Transverse colon (tissue), 4 donors: ENCODE results near the gene AGPAT1.

Experiments
- EP300 ChIP-seq: sonication (generic); formaldehyde crosslinking; IDR thresholded peaks from one replicate; pipeline ENCODE4 v1.6.1; 2017; ENCODE audit warnings: antibody characterized with exemption, low read depth
- POLR2A ChIP-seq: fragments of 450-650 bp; IDR thresholded peaks from one replicate; pipeline ENCODE4 v1.6.1; 2016; ENCODE audit warnings: antibody characterized with exemption, mild to moderate bottlenecking, moderate library complexity
- POLR2AphosphoS5 ChIP-seq, 3 donors: sonication (generic); formaldehyde crosslinking; IDR thresholded peaks; one replicate each; pipeline ENCODE4 v1.6.1; 2016; ENCODE audit warnings: antibody characterized with exemption in 3 of 3
- TF ChIP-seq, protein P1 (sequence below), 5 experiments: fragments of 200-600 bp in 3 of 5; fragments of 450-650 bp in 2 of 5; sonication (generic) in 3 of 5; IDR thresholded peaks; 1 replicate in 2 of 5; 2 replicates in 3 of 5; pipeline ENCODE4 v1.5.1; 2016 to 2017; ENCODE audit warnings: antibody characterized with exemption in 5 of 5, inconsistent platforms in 3 of 5, mild to moderate bottlenecking in 2 of 5, moderate library complexity in 1 of 5

DNA sequence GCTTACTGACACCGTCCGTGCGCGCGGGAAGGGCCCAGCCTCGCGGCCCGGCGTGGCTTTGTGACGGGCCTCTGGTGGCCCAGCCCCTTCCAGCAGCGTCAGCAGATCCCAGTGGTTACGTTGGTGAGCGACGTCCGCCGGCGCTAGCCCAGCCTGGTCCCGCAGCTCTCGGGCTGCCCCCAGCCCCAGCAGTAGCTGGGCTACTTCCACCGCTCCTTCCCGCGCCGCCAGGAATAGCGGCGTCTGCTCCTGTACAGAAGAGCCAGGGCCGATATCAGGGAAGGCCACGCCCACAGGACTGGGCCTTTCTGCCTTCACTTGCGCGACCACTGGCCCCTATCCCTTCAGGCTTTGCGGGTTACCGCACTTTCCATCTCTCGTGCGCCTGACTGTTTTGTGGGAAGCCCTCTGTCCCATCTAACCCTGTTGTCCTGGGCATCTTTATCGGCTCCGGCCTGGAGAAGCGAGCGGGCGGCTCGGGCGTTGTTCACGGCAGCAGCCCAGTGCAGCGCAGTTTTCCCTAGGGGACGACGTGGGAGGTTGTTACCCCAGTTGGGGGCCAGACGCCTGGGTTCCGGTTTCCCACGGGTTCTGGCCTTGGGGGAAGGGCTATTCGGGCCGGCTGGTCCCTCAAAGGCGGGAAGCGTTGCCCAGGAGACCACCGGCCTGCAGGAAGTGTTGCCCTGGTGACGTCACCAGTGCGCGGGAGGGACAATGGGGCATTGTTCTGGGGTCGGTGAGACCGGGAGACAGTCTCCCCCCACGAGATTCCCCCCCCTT, 20.2 kb upstream of the AGPAT1 start:
- TF ChIP-seq POLR2A (peak; percentile 99), EP300 (peak; percentile 78), POLR2AphosphoS5 (IDR thresholded peaks at IDR 0.05) (peak; percentile 97 to 99 (median 99))
- TF ChIP-seq, protein P1, sequence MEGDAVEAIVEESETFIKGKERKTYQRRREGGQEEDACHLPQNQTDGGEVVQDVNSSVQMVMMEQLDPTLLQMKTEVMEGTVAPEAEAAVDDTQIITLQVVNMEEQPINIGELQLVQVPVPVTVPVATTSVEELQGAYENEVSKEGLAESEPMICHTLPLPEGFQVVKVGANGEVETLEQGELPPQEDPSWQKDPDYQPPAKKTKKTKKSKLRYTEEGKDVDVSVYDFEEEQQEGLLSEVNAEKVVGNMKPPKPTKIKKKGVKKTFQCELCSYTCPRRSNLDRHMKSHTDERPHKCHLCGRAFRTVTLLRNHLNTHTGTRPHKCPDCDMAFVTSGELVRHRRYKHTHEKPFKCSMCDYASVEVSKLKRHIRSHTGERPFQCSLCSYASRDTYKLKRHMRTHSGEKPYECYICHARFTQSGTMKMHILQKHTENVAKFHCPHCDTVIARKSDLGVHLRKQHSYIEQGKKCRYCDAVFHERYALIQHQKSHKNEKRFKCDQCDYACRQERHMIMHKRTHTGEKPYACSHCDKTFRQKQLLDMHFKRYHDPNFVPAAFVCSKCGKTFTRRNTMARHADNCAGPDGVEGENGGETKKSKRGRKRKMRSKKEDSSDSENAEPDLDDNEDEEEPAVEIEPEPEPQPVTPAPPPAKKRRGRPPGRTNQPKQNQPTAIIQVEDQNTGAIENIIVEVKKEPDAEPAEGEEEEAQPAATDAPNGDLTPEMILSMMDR (IDR thresholded peaks at IDR 0.05) = no peak
